K562 (cell line): Measurements from ENCODE around the gene KMT2D. TPM values are rescaled to one million over a fixed set of nuclear protein-coding genes. Genes with fewer than 3 reads are reported as not detected.
A peak's percentile ranks its signal among the peaks of the same experiment; 100 is the strongest.

ENCODE experiments used
- CBX5 ChIP-seq: IDR thresholded peaks from 2 replicates; pipeline ENCODE4 v1.6.1; 2014; ENCODE audit warnings: low read depth, borderline replicate concordance
- GABPA ChIP-seq: fragments of 200-800 bp; sonication (Bioruptor generic); conservative IDR thresholded peaks from 2 replicates; pipeline ENCODE4 v1.6.1; 2016; ENCODE audit warnings: low read depth, missing genetic modification characterization, missing compliant biosample characterization
- HCFC1 ChIP-seq: IDR thresholded peaks from 2 replicates; pipeline ENCODE4 v1.6.1; 2012; ENCODE audit warnings: low read depth, low read length, improper control_type of control experiment
- HDAC1 ChIP-seq, 2 experiments: fragments of 450-650 bp; IDR thresholded peaks; 2 replicates each; pipeline ENCODE4 v1.6.1; 2016 to 2017; ENCODE audit warnings: inconsistent platforms in 1 of 2, mild to moderate bottlenecking in 1 of 2, moderate library complexity in 1 of 2
- ILK ChIP-seq: fragments of 450-650 bp; IDR thresholded peaks from 2 replicates; pipeline ENCODE4 v1.6.1; 2016; ENCODE audit warnings: missing genetic modification characterization, low read depth, mild to moderate bottlenecking, missing compliant biosample characterization, moderate library complexity, borderline replicate concordance
- JUND ChIP-seq, 2 experiments: IDR thresholded peaks; 2 replicates in 1 of 2; 3 replicates in 1 of 2; pipeline ENCODE4 v1.6.1; 2011; ENCODE audit warnings: borderline replicate concordance in 2 of 2, low read depth in 2 of 2, low read length in 2 of 2, improper control_type of control experiment in 1 of 2, missing biosample characterization in 1 of 2, missing genetic modification characterization in 1 of 2, missing genetic modification reagents in 1 of 2
- NFRKB ChIP-seq: fragments of 450-650 bp; IDR thresholded peaks from 2 replicates; pipeline ENCODE4 v1.6.1; 2016; ENCODE audit warnings: low read depth
- NR2C1 ChIP-seq, 2 experiments: fragments of 450-650 bp; IDR thresholded peaks; 2 replicates each; pipeline ENCODE4 v1.6.1; 2017; ENCODE audit warnings: mild to moderate bottlenecking in 2 of 2, antibody characterized with exemption in 1 of 2, inconsistent platforms in 1 of 2, missing compliant biosample characterization in 1 of 2, missing genetic modification characterization in 1 of 2
- RFX1 ChIP-seq: fragments of 450-650 bp; IDR thresholded peaks from 2 replicates; pipeline ENCODE4 v1.6.1; 2016; ENCODE audit warnings: mild to moderate bottlenecking, moderate library complexity
- SPI1 ChIP-seq: IDR thresholded peaks from 2 replicates; pipeline ENCODE4 v1.6.1; 2011; ENCODE audit warnings: low read depth, low read length, control low read depth, borderline replicate concordance
- THRAP3 ChIP-seq: fragments of 450-650 bp; IDR thresholded peaks from 2 replicates; pipeline ENCODE4 v1.6.1; 2016; ENCODE audit warnings: mild to moderate bottlenecking, inconsistent platforms, borderline replicate concordance
- ZBTB11 ChIP-seq, 3 experiments: fragments of 200-800 bp in 1 of 3; fragments of 250-450 bp in 1 of 3; fragments of 450-650 bp in 1 of 3; sonication (Bioruptor Pico) in 1 of 3; sonication (Bioruptor generic) in 1 of 3; formaldehyde crosslinking in 1 of 3; IDR thresholded peaks; 2 replicates each; pipeline versions ENCODE4 v1.6.1 to v1.8.0; 2016 to 2022; ENCODE audit warnings: mild to moderate bottlenecking in 2 of 3, missing genetic modification characterization in 2 of 3, missing compliant biosample characterization in 1 of 3, moderate library complexity in 1 of 3
- ZNF143 ChIP-seq: sonication (generic); formaldehyde crosslinking; IDR thresholded peaks from 2 replicates; pipeline ENCODE4 v1.9.0; 2022; ENCODE audit warnings: mild to moderate bottlenecking, missing genetic modification reagents
- polyA plus RNA-seq, 8 experiments: library from polyadenylated mRNA; depleted of rRNA in 4 of 8; stranded (reverse) in 5 of 8; unstranded in 3 of 8; fragments of >200 nt; fragmentation: Nextera tagmentation in 2 of 8; fragmentation: Illumina TruSeq in 1 of 8; extraction: Ambion mirVana in 2 of 8; extraction: Trizol in 1 of 8; gene quantifications; 2 replicates each; pipeline versions ENCODE4 v1.2.1 to v1.2.3, GENCODE V29; 2011 to 2014; ENCODE audit warnings: inconsistent platforms in 1 of 8, missing spikeins in 1 of 8
- total RNA-seq, 7 experiments: library from RNA; depleted of rRNA in 6 of 7; stranded (reverse); fragments of >200 nt in 6 of 7; fragmentation: Illumina TruSeq in 2 of 7; extraction: Trizol in 2 of 7; gene quantifications; 2 replicates each; pipeline versions ENCODE4 v1.2.1 to v1.2.3, GENCODE V29; 2011 to 2021; ENCODE audit warnings: low replicate concordance in 1 of 7

Gene KMT2D
- total and polyA plus RNA-seq, 9 of the 15 experiments (the other 6 are each of a cell fraction or from before 2014, with no cell fraction given), result 0.22 to 93.7 (median 13.7) TPM

GRCh38 chr12:49055978-49056754, 4.4 kb downstream of the KMT2D start (continued):
- TF ChIP-seq ZBTB11 (CRISPR knock-in tag; IDR thresholded peaks at IDR 0.05) (peak in 2 of 3 experiments; percentile 49 to 94; a peak in 3 of 6 replicates), NR2C1 (IDR thresholded peaks at IDR 0.05) (0 out of 2 replicates have a peak, but pooled peaks have one; percentile 26), NR2C1 (tag; IDR thresholded peaks at IDR 0.05) (no peak), THRAP3 (no peak), NFRKB (0 out of 2 replicates have a peak, but pooled peaks have one; percentile 38), HCFC1 (peak; percentile 94), ZNF143 (CRISPR knock-in tag) (peak; percentile 95), GABPA (tag) (peak; percentile 65), ILK (no peak), RFX1 (peak; percentile 61), CBX5 (no peak), JUND (IDR thresholded peaks at IDR 0.05; ENCODE audit: borderline replicate concordance, low read depth, low read length) (peak; percentile 23; the same call in 1 of the 2 replicates), JUND (tag; IDR thresholded peaks at IDR 0.05; ENCODE audit: borderline replicate concordance, low read depth, low read length) (no peak; the same call in 2 of the 3 replicates), HDAC1 (IDR thresholded peaks at IDR 0.05) (peak in 1 of 2 experiments; percentile 15; a peak in 1 of 4 replicates), SPI1 (peak; percentile 1; the same call in 1 of the 2 replicates)
